ENCODE data around the gene LIPT2.

GRCh38 chr11:74473382-74474173 lies 19.9 kb downstream of the LIPT2 start:
- TF ChIP-seq BHLHE40 (IDR thresholded peaks at IDR 0.05; ENCODE audit: borderline replicate concordance in 1 of 2, low read depth in 2 of 2, low read length in 1 of 2): no peak
- no peak for TF ChIP-seq RAD21 (IDR thresholded peaks at IDR 0.05; ENCODE audit: insufficient read depth, low read depth, low read length)
- TF ChIP-seq SMARCA5 (IDR thresholded peaks at IDR 0.05): no peak
- no peak for TF ChIP-seq POLR2AphosphoS5 (IDR thresholded peaks at IDR 0.05; ENCODE audit: low read length)
- TF ChIP-seq NFYA (IDR thresholded peaks at IDR 0.05; ENCODE audit: borderline replicate concordance, low read depth, low read length): no peak
- no peak for TF ChIP-seq HCFC1 (IDR thresholded peaks at IDR 0.05; ENCODE audit: low read length)
- TF ChIP-seq MYC (IDR thresholded peaks at IDR 0.05; ENCODE audit: insufficient read depth, insufficient read length, insufficient replicate concordance, low read length, severe bottlenecking): no peak
- TF ChIP-seq ETV6 (conservative IDR thresholded peaks at IDR 0.05 in 1 of 2, IDR thresholded peaks at IDR 0.05 in 1 of 2; ENCODE audit: borderline replicate concordance in 1 of 2, low read depth in 1 of 2): no peak
- TF ChIP-seq RCOR1 (conservative IDR thresholded peaks at IDR 0.05; ENCODE audit: low read depth, low read length): no peak

Measured in GM12878 (cell line).